HepG2 (cell line): ENCODE data around the gene HEXD. TPM values are rescaled to one million over a fixed set of nuclear protein-coding genes. Genes with fewer than 3 reads are reported as not detected.

ENCODE experiments used
- NPAS2 ChIP-seq: sonication (generic); formaldehyde crosslinking; IDR thresholded peaks from 2 replicates; pipeline ENCODE4 v1.8.0; 2022; ENCODE audit warnings: mild to moderate bottlenecking, missing genetic modification reagents, borderline replicate concordance
- ZNF430 ChIP-seq: sonication (generic); formaldehyde crosslinking; IDR thresholded peaks from 2 replicates; pipeline ENCODE4 v1.9.0; 2021; ENCODE audit warnings: mild to moderate bottlenecking, missing genetic modification reagents
- polyA plus RNA-seq, 8 experiments: library from polyadenylated mRNA; depleted of rRNA in 3 of 8; stranded (reverse) in 7 of 8; unstranded in 1 of 8; fragments of >200 nt; fragmentation: Illumina TruSeq in 4 of 8; extraction: Trizol in 4 of 8; gene quantifications; 2 replicates each; pipeline versions ENCODE4 v1.2.1 to v1.2.3, GENCODE V29; 2011 to 2016; ENCODE audit warnings: low read depth in 4 of 8, missing spikeins in 1 of 8, mixed read lengths in 1 of 8; ENCODE audit not compliant: insufficient read depth in 1 of 8
- total RNA-seq, 5 experiments: library from RNA; depleted of rRNA; stranded (reverse); fragments of >200 nt; fragmentation: Illumina TruSeq; extraction: Trizol; gene quantifications; 2 replicates each; pipeline ENCODE4 v1.2.3, GENCODE V29; 2016; ENCODE audit warnings: low read depth in 1 of 5
- TF ChIP-seq, protein P1 (sequence below): sonication (generic); formaldehyde crosslinking; IDR thresholded peaks from 2 replicates; pipeline ENCODE4 v1.4.0; 2020; ENCODE audit warnings: missing genetic modification reagents
- TF ChIP-seq, protein P2 (sequence below): sonication (generic); formaldehyde crosslinking; IDR thresholded peaks from 2 replicates; pipeline ENCODE4 v1.4.0; 2020; ENCODE audit warnings: missing genetic modification reagents
- TF ChIP-seq, protein P3 (sequence below): IDR thresholded peaks from 2 replicates; pipeline ENCODE4 v1.6.1; 2016; ENCODE audit warnings: missing compliant biosample characterization, missing genetic modification reagents, borderline replicate concordance
- TF ChIP-seq, protein P4 (sequence below): sonication (generic); formaldehyde crosslinking; IDR thresholded peaks from 2 replicates; pipeline ENCODE4 v1.4.0; 2020; ENCODE audit warnings: mild to moderate bottlenecking, missing genetic modification reagents
- TF ChIP-seq, protein P5 (sequence below): sonication (generic); formaldehyde crosslinking; IDR thresholded peaks from 2 replicates; pipeline ENCODE4 v1.8.0; 2022; ENCODE audit warnings: mild to moderate bottlenecking, missing genetic modification reagents, borderline replicate concordance
- TF ChIP-seq, protein P6 (sequence below): sonication (generic); formaldehyde crosslinking; IDR thresholded peaks from 2 replicates; pipeline ENCODE4 v1.5.0; 2020; ENCODE audit warnings: mild to moderate bottlenecking, missing genetic modification reagents, borderline replicate concordance

The HEXD gene
- total and polyA plus RNA-seq, 2 of the 13 experiments (the other 11 are each of a cell fraction or from before 2014, with no cell fraction given), result 22.3 to 41.8 TPM

DNA sequence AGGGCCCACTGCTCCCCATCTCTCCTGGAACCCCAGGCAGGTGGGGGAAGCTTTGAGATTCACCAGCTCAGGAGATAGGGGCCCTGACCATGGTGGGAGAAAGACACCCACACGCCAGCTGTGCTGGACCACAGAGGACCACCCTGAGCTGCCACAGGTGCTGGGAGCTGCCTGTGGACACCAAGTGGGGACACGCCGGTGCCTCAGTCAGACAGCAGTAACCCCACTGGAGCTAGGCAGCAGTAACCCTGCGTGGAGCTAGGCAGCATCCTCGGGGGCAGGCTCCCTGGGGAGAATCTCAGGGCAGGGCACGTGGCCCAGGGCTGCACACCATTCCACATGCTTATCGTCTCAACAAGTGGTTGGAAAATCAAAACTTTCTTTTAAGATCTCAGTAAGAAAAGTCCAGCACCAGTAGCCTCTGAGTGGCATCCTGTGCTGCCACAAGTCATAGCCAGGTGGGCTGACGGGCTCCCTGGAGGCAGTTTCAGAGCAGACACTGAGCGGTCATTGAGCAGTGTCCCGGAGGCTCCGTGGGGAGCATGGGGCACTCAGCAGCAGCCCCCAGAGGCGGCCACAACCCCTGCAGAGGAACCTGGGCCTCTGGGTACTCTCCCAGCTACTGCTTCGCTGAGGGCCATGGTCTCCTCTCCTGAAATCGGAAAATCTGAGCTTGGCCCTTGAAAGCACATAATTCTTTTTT lies 8.0 kb upstream of the HEXD start (continued):
- TF ChIP-seq, protein P1, sequence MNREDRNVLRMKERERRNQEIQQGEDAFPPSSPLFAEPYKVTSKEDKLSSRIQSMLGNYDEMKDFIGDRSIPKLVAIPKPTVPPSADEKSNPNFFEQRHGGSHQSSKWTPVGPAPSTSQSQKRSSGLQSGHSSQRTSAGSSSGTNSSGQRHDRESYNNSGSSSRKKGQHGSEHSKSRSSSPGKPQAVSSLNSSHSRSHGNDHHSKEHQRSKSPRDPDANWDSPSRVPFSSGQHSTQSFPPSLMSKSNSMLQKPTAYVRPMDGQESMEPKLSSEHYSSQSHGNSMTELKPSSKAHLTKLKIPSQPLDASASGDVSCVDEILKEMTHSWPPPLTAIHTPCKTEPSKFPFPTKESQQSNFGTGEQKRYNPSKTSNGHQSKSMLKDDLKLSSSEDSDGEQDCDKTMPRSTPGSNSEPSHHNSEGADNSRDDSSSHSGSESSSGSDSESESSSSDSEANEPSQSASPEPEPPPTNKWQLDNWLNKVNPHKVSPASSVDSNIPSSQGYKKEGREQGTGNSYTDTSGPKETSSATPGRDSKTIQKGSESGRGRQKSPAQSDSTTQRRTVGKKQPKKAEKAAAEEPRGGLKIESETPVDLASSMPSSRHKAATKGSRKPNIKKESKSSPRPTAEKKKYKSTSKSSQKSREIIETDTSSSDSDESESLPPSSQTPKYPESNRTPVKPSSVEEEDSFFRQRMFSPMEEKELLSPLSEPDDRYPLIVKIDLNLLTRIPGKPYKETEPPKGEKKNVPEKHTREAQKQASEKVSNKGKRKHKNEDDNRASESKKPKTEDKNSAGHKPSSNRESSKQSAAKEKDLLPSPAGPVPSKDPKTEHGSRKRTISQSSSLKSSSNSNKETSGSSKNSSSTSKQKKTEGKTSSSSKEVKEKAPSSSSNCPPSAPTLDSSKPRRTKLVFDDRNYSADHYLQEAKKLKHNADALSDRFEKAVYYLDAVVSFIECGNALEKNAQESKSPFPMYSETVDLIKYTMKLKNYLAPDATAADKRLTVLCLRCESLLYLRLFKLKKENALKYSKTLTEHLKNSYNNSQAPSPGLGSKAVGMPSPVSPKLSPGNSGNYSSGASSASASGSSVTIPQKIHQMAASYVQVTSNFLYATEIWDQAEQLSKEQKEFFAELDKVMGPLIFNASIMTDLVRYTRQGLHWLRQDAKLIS (CRISPR knock-in tag), result no peak
- TF ChIP-seq, protein P2, sequence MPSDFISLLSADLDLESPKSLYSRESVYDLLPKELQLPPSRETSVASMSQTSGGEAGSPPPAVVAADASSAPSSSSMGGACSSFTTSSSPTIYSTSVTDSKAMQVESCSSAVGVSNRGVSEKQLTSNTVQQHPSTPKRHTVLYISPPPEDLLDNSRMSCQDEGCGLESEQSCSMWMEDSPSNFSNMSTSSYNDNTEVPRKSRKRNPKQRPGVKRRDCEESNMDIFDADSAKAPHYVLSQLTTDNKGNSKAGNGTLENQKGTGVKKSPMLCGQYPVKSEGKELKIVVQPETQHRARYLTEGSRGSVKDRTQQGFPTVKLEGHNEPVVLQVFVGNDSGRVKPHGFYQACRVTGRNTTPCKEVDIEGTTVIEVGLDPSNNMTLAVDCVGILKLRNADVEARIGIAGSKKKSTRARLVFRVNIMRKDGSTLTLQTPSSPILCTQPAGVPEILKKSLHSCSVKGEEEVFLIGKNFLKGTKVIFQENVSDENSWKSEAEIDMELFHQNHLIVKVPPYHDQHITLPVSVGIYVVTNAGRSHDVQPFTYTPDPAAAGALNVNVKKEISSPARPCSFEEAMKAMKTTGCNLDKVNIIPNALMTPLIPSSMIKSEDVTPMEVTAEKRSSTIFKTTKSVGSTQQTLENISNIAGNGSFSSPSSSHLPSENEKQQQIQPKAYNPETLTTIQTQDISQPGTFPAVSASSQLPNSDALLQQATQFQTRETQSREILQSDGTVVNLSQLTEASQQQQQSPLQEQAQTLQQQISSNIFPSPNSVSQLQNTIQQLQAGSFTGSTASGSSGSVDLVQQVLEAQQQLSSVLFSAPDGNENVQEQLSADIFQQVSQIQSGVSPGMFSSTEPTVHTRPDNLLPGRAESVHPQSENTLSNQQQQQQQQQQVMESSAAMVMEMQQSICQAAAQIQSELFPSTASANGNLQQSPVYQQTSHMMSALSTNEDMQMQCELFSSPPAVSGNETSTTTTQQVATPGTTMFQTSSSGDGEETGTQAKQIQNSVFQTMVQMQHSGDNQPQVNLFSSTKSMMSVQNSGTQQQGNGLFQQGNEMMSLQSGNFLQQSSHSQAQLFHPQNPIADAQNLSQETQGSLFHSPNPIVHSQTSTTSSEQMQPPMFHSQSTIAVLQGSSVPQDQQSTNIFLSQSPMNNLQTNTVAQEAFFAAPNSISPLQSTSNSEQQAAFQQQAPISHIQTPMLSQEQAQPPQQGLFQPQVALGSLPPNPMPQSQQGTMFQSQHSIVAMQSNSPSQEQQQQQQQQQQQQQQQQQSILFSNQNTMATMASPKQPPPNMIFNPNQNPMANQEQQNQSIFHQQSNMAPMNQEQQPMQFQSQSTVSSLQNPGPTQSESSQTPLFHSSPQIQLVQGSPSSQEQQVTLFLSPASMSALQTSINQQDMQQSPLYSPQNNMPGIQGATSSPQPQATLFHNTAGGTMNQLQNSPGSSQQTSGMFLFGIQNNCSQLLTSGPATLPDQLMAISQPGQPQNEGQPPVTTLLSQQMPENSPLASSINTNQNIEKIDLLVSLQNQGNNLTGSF (CRISPR knock-in tag), result no peak
- TF ChIP-seq, protein P3, sequence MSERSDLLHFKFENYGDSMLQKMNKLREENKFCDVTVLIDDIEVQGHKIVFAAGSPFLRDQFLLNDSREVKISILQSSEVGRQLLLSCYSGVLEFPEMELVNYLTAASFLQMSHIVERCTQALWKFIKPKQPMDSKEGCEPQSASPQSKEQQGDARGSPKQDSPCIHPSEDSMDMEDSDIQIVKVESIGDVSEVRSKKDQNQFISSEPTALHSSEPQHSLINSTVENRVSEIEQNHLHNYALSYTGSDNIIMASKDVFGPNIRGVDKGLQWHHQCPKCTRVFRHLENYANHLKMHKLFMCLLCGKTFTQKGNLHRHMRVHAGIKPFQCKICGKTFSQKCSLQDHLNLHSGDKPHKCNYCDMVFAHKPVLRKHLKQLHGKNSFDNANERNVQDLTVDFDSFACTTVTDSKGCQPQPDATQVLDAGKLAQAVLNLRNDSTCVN (CRISPR knock-in tag), result no peak
- TF ChIP-seq, protein P4, sequence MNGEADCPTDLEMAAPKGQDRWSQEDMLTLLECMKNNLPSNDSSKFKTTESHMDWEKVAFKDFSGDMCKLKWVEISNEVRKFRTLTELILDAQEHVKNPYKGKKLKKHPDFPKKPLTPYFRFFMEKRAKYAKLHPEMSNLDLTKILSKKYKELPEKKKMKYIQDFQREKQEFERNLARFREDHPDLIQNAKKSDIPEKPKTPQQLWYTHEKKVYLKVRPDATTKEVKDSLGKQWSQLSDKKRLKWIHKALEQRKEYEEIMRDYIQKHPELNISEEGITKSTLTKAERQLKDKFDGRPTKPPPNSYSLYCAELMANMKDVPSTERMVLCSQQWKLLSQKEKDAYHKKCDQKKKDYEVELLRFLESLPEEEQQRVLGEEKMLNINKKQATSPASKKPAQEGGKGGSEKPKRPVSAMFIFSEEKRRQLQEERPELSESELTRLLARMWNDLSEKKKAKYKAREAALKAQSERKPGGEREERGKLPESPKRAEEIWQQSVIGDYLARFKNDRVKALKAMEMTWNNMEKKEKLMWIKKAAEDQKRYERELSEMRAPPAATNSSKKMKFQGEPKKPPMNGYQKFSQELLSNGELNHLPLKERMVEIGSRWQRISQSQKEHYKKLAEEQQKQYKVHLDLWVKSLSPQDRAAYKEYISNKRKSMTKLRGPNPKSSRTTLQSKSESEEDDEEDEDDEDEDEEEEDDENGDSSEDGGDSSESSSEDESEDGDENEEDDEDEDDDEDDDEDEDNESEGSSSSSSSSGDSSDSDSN (CRISPR knock-in tag), result no peak
- no peak for TF ChIP-seq ZNF430 (CRISPR knock-in tag)
- TF ChIP-seq, protein P5, sequence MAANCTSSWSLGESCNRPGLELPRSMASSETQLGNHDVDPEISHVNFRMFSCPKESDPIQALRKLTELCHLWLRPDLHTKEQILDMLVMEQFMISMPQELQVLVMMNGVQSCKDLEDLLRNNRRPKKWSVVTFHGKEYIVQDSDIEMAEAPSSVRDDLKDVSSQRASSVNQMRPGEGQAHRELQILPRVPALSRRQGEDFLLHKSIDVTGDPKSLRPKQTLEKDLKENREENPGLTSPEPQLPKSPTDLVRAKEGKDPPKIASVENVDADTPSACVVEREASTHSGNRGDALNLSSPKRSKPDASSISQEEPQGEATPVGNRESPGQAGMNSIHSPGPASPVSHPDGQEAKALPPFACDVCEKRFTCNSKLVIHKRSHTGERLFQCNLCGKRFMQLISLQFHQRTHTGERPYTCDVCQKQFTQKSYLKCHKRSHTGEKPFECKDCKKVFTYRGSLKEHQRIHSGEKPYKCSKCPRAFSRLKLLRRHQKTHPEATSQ, result no peak
- no peak for TF ChIP-seq NPAS2 (CRISPR knock-in tag)
- TF ChIP-seq, protein P6, sequence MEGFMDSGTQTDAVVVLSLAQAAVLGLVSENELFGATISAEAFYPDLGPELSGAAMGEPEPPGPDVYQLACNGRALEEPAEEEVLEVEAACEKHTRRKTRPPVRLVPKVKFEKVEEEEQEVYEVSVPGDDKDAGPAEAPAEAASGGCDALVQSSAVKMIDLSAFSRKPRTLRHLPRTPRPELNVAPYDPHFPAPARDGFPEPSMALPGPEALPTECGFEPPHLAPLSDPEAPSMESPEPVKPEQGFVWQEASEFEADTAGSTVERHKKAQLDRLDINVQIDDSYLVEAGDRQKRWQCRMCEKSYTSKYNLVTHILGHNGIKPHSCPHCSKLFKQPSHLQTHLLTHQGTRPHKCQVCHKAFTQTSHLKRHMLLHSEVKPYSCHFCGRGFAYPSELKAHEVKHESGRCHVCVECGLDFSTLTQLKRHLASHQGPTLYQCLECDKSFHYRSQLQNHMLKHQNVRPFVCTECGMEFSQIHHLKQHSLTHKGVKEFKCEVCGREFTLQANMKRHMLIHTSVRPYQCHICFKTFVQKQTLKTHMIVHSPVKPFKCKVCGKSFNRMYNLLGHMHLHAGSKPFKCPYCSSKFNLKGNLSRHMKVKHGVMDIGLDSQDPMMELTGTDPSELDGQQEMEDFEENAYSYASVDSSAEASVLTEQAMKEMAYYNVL (CRISPR knock-in tag), result no peak
